Pons (tissue), 1 donor: ENCODE data around the gene DBN1.

Experiments used
- DNase-seq: peaks from one replicate; pipeline ENCODE4 v3.0.0-alpha.2; 2016; ENCODE audit warnings: low spot score

DBN1 gene

DNA sequence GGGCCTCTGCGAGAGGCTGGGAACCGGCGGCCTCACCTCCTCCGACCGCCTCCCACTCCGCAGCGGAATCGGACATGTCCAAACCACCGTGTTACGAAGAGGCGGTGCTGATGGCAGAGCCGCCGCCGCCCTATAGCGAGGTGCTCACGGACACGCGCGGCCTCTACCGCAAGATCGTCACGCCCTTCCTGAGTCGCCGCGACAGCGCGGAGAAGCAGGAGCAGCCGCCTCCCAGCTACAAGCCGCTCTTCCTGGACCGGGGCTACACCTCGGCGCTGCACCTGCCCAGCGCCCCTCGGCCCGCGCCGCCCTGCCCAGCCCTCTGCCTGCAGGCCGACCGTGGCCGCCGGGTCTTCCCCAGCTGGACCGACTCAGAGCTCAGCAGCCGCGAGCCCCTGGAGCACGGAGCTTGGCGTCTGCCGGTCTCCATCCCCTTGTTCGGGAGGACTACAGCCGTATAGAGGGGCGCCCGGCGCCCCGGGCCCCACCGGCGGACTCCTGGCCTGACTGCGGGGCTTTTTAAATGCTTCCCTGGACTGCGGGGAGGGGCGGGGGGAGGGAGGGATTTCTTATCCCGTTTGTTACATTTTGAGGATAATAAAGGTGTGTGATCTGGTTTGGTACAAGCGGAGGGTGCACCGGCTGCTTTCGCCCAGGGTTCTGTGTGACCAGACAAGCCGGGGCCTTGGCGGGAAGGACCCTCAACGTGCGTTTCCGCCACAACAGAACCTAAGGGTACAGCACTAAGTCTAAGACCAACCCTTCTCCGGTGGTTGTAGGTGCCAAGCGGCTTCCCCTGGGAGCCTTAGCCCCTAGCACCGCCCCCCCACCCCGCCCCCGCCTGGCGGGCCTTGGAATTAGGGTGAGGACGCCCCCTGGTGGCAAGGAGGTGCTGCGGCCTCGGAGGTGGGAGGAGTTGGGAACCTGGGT is 17.5 kb downstream of the DBN1 start:
- DNase-seq: peak; percentile 76

DNA sequence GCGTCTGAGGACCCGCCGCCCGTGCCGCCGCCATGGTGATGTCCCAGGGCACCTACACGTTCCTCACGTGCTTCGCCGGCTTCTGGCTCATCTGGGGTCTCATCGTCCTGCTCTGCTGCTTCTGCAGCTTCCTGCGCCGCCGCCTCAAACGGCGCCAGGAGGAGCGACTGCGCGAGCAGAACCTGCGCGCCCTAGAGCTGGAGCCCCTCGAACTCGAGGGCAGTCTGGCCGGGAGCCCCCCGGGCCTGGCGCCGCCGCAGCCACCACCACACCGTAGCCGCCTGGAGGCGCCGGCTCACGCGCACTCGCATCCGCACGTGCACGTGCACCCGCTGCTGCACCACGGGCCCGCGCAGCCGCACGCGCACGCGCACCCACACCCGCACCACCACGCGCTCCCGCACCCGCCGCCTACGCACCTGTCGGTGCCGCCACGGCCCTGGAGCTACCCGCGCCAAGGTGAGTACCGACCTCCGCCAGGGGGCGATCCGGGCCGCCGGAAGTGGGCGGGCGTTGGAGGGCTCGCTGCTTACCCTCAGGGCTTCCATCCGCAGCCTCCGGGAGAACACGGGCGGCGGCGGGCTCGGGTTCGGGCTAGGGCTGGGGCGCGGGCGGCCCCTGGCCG is 18.3 kb downstream of the DBN1 start:
- DNase-seq: no peak

- peak; percentile 73 for DNase-seq
These were observed 18.9 kb downstream of the DBN1 start for GRCh38 chr5:177454397-177455035.

DNA sequence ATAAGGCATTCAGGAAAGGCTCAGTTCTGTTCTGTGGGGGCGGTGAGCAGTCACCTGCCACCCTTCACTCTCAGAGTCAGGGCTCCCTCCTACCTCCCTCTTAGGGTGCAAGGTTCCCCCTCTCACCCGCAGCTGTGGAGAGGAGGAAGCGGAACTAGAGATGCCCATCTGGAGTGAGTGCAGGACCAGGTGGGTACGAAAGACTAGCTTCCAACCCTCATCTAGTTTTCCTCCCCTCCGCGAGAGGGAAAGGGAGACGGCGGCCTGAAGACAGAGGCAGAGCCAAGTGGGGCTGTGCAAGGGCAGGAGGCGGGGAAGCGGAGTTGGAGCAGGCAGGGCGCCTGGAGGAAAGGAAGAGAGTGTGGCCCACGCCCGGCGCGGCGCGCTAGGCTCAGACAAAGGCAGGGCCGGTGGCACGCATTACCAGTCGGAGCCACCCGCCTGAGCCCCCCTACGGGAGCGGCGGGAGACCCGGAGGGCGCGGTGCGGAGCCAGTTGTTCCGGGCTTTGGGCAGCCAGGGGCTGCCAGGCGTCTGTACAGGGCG is 19.5 kb downstream of the DBN1 start:
- DNase-seq: no peak

GRCh38 chr5:177452688-177453638 is 20.5 kb downstream of the DBN1 start:
- DNase-seq: no peak

DNA sequence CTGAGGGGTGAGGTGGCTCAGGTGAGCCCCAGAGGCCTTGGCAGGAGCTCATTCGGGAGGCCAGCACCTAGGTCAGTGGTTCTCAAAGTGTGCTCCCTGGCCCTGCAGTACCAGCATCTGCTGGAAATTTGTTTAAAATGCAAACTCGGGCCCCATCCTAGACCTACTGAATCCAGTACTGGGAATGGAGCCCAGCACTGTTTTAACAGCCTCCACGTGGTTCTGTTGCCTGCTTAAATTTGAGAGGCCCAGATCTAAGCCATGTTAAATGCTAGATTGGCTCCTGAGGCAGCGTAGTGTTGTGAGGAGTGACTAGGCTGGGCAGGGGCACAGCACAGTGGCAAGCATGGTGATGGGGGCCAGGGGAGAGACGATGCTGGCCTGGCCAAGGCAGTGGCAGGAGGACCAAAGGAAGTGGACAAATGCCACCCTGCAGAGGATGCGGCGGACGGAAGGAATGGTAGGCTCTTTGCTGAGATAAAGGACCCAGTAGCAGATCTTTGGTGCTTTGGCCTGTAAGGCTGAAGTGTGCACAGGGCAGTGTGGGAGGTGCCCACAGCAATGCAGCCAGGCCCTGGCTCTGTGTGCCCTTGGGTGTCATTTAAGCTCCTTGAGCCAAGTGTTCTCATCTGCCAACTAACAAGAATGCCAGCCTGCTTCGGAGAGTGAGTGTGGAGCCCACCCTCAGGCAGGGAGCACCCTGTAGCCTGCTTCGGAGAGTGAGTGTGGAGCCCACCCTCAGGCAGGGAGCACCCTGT is 22.6 kb downstream of the DBN1 start:
- no peak for DNase-seq

GRCh38 chr5:177449140-177450061 is 24.0 kb downstream of the DBN1 start:
- no peak for DNase-seq

DNA sequence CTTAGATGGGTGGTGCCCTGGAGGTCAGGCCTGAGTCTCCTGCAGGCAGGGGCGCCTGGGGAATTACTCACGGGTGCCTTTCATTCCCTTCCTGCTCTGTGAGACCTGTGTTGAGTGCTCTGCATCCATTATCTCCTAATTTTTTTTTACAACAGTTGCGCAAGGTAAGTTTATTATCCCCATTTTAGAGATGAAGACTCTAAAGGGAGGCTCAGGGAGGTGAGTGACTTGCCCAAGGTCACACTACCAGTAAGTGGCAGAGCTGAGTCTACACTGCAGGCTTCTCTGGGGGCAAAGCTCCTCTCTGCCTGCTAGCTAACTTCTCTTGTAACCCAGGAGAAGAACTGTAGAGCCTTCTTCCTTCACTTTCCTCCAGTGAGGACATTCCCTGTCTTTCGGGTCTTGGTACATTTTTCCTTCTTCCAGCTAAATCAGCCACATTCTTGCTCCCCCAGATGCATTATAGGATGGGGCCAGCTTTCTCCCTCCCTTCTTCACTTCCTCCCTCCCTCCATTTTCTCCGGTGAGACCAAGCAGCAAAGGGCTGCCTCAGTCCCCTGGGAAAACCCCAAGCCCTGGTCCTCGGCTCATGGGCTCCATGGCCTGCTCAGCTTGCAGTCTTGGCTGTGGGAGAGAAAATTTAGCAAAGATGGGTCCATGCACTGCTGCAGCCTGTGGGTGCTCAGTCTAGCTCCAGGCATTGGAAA is 25.0 kb downstream of the DBN1 start:
- no peak for DNase-seq

- DNase-seq: peak; percentile 95
These were observed 25.7 kb downstream of the DBN1 start for GRCh38 chr5:177447611-177448243.

DNA sequence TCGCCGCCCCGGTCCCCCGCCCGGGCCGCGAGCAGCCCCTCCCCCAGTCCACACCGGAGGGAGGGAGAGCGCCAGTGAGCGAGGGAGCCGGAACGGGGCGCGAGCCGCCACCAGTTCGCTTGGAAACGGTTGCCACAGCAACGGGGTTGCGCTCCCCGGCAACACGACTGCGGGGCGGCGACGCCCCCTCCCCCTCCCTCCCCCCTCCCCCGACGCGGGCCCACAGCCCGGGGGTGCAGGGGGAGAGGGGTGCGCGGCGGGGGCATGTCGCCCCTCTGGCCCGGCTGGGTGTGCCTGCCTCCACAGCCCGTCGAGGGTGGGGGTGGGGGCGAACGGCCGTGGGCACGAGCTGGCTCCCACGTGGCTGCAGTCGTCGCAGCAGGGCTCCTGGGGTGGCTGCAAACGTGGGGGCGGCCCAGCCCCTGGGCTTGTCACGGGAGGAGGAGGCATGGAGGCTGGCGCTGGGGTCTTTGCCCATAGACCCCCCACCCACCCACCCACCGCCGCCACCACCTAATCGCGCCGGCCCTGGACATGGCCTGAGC is 26.3 kb downstream of the DBN1 start:
- DNase-seq: peak; percentile 50

DNA sequence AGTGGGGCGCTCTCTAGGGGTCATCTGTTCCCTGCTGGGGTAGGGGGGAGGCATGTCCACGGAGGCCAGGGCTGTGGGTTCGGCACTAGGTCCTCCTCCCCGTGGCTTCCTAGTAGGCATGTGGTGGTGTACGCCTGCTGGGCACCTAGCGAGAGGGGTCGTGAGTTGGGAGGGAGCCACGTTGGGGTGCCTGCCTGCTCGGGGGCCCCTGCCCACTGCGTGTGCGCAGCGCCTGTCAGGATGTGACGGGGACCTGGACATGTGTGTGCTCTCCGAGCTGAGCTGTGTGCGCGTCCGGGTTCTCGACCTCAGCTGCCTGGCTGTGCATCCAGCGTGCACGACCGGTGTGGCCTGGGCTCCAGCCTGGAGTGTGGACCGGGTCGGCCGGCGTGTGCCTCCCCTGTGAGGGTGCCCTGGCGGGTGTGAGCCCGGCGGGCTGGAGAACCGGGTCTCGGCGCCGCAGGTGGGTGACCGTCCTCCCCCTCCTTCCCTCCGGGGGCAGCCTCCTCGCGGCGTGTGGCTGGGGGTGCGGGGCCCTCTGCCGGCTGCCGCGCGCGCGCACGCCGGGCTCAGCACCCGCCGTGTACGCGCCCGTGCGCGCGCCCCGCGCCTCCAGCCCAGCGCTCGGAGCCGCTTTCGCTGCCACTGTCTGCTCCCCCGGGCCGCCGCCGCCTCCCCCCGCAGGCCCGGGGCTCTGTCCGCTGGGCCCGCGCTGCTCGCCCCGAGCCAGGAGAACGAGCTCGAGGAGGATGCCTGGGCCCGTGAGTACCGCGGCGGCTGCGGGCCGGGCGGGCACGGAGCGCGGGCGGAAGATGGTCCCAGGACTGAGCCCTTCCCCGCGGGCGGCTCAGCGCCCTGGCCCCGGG is 27.0 kb downstream of the DBN1 start, which contains the start of gene PRR7:
PRR7 (plus strand) TSS at position 615 of the 866 bp plus-strand sequence. CDS start 8,254 bp downstream, outside the sequence.
- peak; percentile 65 for DNase-seq

DNA sequence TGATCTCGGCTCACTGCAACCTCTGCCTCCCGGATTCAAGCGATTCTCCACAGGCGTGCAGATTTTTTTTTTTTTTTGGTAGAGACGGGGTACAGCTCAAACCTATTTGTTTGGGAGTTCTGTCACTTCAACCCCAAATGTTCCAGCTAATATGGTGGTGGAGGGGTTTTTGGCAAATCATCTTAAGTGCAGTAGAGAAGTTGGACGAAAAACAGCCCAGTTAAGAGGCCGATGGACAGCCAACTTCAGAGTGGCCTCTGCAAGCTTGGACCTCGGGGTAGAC is 27.6 kb downstream of the DBN1 start:
- DNase-seq: no peak

DNA sequence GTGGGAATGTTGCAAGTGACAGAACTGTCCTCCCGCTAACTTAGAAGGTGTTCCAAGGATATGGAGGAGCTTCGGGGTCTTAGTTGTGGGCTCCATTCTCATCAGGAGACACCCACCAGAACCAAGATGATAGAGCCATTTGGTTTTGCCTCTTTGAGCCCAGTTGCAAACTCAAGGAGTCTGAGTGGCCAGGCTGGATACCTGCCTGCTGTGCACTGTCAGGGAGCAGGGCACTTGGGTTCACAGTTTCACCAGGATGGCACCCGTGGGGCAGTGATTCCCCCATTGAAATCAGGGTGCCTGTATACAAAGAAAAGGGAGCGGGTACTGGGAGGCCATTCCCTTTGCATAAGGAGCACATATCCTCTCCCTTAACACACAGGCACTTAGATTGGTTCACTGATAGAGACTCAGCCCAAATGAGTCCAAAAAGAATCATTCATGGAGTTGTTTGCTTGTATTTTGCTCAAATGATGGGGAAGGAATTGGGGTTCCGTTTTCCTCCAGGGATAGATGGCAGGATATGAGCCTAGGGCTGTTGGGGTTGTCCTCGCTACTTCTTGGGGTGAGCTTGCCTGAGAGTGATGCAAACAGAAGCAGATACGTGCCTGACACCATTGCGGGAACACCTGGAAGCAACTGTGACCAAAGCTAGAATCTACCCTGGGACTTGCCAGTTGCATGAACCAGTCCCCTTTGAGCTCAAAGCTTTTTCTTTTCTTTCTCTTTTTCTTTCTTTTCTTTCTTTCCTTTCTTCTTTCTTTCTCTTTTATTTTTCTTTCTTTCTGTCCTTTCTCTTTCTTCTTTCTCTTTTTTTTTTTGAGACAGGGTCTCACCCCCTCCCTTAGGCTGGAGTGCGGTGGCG is 28.1 kb downstream of the DBN1 start:
- no peak for DNase-seq

- no peak for DNase-seq
These were observed 29.1 kb downstream of the DBN1 start for GRCh38 chr5:177444106-177445051.
